ENCODE measurements around the gene VPS26B. TPM values are rescaled to one million over a fixed set of nuclear protein-coding genes. Genes with fewer than 3 reads are reported as not detected.
"Not testable (repeated sequence)": the region's sequence is repeated elsewhere in the genome, so short reads cannot be mapped to it uniquely, and the experiment has no call there.

The VPS26B gene
- total RNA-seq, 1 experiment from 2014 or later = 69.4 TPM

DNA sequence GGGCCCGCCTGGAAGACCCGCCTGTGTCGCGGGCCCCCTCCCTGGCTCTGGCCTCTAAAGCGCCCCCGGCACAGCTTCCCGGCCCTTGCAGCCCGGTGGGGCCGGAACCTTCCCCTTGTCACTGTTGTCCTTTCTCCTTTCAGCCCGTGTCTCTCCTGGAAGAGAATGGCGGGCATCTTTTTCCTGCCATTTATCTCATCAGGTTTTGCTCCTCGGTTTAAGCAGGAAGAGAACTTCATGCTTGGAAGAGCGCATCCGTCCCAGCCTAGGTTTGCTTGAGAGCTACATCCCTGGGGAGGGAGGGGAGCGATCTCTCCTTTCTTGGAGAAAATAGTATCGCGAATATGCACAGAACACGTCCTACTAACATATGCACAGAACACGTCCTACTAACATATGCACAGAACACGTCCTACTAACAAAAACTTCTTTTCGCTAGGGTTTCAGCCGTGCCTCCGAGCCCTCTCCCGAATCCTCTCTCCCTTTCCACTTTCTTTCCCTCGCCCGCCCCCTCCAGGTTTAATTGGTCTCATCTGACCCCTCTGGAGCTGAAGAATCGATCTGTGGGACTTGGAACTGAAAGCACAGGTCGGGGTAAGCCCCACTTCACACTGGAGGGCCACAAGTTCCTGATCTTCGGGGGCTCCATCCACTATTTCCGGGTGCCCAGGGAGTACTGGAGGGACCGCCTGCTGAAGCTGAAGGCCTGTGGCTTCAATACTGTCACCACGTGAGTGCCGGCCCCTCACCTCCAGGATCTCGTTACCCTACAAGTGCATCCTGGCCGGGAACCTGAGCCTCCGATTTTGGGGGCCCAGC lies 52.9 kb downstream of the VPS26B start:
- H3K27ac ChIP-seq (ENCODE audit: low read length) = no peak overlapping the region
- H3K9me3 ChIP-seq (ENCODE audit: control insufficient read depth, insufficient read depth, low read depth, low read length) = no peaks in the 10 kb centered on the region
- 0 out of 2 replicates have a peak, but pooled peaks cover 2% of the 10 kb centered on the region for H3K4me1 ChIP-seq (ENCODE audit: control insufficient read depth, insufficient read depth, low read length)
- CTCF ChIA-PET = no interaction called here
- TF ChIP-seq, protein P1, sequence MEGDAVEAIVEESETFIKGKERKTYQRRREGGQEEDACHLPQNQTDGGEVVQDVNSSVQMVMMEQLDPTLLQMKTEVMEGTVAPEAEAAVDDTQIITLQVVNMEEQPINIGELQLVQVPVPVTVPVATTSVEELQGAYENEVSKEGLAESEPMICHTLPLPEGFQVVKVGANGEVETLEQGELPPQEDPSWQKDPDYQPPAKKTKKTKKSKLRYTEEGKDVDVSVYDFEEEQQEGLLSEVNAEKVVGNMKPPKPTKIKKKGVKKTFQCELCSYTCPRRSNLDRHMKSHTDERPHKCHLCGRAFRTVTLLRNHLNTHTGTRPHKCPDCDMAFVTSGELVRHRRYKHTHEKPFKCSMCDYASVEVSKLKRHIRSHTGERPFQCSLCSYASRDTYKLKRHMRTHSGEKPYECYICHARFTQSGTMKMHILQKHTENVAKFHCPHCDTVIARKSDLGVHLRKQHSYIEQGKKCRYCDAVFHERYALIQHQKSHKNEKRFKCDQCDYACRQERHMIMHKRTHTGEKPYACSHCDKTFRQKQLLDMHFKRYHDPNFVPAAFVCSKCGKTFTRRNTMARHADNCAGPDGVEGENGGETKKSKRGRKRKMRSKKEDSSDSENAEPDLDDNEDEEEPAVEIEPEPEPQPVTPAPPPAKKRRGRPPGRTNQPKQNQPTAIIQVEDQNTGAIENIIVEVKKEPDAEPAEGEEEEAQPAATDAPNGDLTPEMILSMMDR (IDR thresholded peaks at IDR 0.05) = no peak
- TF ChIP-seq, protein P2, sequence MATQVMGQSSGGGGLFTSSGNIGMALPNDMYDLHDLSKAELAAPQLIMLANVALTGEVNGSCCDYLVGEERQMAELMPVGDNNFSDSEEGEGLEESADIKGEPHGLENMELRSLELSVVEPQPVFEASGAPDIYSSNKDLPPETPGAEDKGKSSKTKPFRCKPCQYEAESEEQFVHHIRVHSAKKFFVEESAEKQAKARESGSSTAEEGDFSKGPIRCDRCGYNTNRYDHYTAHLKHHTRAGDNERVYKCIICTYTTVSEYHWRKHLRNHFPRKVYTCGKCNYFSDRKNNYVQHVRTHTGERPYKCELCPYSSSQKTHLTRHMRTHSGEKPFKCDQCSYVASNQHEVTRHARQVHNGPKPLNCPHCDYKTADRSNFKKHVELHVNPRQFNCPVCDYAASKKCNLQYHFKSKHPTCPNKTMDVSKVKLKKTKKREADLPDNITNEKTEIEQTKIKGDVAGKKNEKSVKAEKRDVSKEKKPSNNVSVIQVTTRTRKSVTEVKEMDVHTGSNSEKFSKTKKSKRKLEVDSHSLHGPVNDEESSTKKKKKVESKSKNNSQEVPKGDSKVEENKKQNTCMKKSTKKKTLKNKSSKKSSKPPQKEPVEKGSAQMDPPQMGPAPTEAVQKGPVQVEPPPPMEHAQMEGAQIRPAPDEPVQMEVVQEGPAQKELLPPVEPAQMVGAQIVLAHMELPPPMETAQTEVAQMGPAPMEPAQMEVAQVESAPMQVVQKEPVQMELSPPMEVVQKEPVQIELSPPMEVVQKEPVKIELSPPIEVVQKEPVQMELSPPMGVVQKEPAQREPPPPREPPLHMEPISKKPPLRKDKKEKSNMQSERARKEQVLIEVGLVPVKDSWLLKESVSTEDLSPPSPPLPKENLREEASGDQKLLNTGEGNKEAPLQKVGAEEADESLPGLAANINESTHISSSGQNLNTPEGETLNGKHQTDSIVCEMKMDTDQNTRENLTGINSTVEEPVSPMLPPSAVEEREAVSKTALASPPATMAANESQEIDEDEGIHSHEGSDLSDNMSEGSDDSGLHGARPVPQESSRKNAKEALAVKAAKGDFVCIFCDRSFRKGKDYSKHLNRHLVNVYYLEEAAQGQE (IDR thresholded peaks at IDR 0.05; ENCODE audit: insufficient read depth in 1 of 2, low read depth in 2 of 2, low read length in 1 of 2) = no peak
- TF ChIP-seq TCF7L2 (IDR thresholded peaks at IDR 0.05; ENCODE audit: low read depth, low read length) = no peak
- no peak for TF ChIP-seq POLR2AphosphoS5 (IDR thresholded peaks at IDR 0.05; ENCODE audit: low read depth, low read length)
- TF ChIP-seq SIN3A (IDR thresholded peaks at IDR 0.05; ENCODE audit: borderline replicate concordance, insufficient read depth, low read depth, low read length) = no peak
- DNase-seq (ENCODE audit: low read depth, low spot score) (no peak), ATAC-seq (no peak)
- no TSS peak for BruUV-seq (replicated peaks)
- H3K27me3 ChIP-seq (ENCODE audit: control insufficient read depth, insufficient read depth, low read length) = peaks cover 46% of the 10 kb centered on the region
- H3K4me3 ChIP-seq (ENCODE audit: low read depth in 2 of 2, low read length in 2 of 2) = no peak overlapping the region
- in situ Hi-C loops (cut with HindIII; ENCODE audit: low pct_unique_long_range_greater_than_20kb, low sequenced_read_pairs) = no loop called here
- POLR2A ChIA-PET = no interaction called here
- H3K36me3 ChIP-seq (ENCODE audit: control insufficient read depth, insufficient read depth, low read length) = no peaks in the 10 kb centered on the region
- intact Hi-C loops (cut with micrococcal nuclease; ENCODE audit: unreplicated experiment) = no loop called here

DNA sequence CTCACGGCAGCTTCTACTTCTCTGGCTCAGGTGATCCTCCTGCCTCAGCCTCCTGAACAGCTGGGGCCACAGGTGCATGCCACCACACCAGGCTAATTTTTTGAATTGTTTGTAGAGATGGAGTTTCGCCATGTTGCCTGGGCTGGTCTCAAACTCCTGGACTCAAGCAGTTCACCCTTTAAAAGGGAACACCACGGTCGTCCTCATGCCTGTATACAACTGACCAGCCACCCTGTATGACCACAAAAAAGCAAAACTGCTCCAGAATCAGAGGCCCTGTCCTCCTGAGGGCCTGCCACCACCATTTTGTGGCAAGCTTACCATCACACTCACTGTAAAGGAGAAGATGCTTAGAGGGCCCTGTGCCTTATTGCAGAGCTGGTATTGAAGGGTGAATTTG lies 53.9 kb downstream of the VPS26B start:
- ATAC-seq = no peak
- 0 out of 2 replicates have a peak, but pooled peaks cover 2% of the 10 kb centered on the region for H3K4me1 ChIP-seq (ENCODE audit: control insufficient read depth, insufficient read depth, low read length)
- TF ChIP-seq, protein P1 (IDR thresholded peaks at IDR 0.05) = no peak
- TF ChIP-seq, protein P2 (IDR thresholded peaks at IDR 0.05; ENCODE audit: insufficient read depth in 1 of 2, low read depth in 2 of 2, low read length in 1 of 2) = no peak
- TF ChIP-seq SIN3A (IDR thresholded peaks at IDR 0.05; ENCODE audit: borderline replicate concordance, insufficient read depth, low read depth, low read length) (no peak), POLR2AphosphoS5 (IDR thresholded peaks at IDR 0.05; ENCODE audit: low read depth, low read length) (no peak), TCF7L2 (IDR thresholded peaks at IDR 0.05; ENCODE audit: low read depth, low read length) (no peak)
- intact Hi-C loops (cut with micrococcal nuclease; ENCODE audit: unreplicated experiment) (no loop called here), in situ Hi-C loops (cut with HindIII; ENCODE audit: low pct_unique_long_range_greater_than_20kb, low sequenced_read_pairs) (no loop called here)
- BruUV-seq (replicated peaks) = no TSS peak
- no peak overlapping the region for H3K4me3 ChIP-seq (ENCODE audit: low read depth in 2 of 2, low read length in 2 of 2)
- POLR2A ChIA-PET = no interaction called here
- no peak for DNase-seq (ENCODE audit: low read depth, low spot score)
- H3K27ac ChIP-seq (ENCODE audit: low read length) = no peak overlapping the region
- H3K9me3 ChIP-seq (ENCODE audit: control insufficient read depth, insufficient read depth, low read depth, low read length) = no peaks in the 10 kb centered on the region
- H3K36me3 ChIP-seq (ENCODE audit: control insufficient read depth, insufficient read depth, low read length) = no peaks in the 10 kb centered on the region
- H3K27me3 ChIP-seq (ENCODE audit: control insufficient read depth, insufficient read depth, low read length) = peaks cover 44% of the 10 kb centered on the region
- CTCF ChIA-PET = no interaction called here

DNA sequence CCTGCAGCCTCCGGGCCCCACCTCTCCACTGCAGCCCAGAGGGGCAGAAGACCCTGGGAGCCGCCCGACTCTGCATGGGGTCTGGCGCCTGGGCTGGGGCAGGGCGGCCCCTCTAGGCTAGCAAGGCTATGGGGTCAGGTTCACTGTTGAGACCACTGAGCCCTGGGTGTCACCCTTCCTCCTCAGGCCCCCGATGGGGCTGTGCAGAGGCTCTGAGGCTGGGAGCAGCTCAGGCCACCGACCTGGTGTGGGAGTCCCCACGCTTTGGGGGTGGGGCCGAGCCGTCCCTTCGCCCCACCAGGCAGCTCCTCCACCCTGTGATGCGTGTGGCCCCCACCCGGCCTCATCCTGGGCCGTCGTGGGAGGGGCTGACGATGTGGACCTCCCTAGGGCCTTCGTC lies 57.2 kb downstream of the VPS26B start:
- H3K9me3 ChIP-seq (ENCODE audit: control insufficient read depth, insufficient read depth, low read depth, low read length); H3K4me3 ChIP-seq (ENCODE audit: low read depth in 2 of 2, low read length in 2 of 2); DNase-seq (ENCODE audit: low read depth, low spot score); in situ Hi-C loops (cut with HindIII; ENCODE audit: low pct_unique_long_range_greater_than_20kb, low sequenced_read_pairs); H3K4me1 ChIP-seq (ENCODE audit: control insufficient read depth, insufficient read depth, low read length); ATAC-seq; H3K27ac ChIP-seq (ENCODE audit: low read length); POLR2A ChIA-PET; CTCF ChIA-PET; BruUV-seq (replicated peaks); intact Hi-C loops (cut with micrococcal nuclease; ENCODE audit: unreplicated experiment); H3K36me3 ChIP-seq (ENCODE audit: control insufficient read depth, insufficient read depth, low read length): not testable (repeated sequence)
- peaks cover 19% of the 10 kb centered on the region for H3K27me3 ChIP-seq (ENCODE audit: control insufficient read depth, insufficient read depth, low read length)

Measured in Panc1 (cell line).